HG02973 (cell line): Measurements from ENCODE around the gene BEAN1.

ENCODE experiments used
- ATAC-seq: cut with Tn5 transposase; IDR thresholded peaks from one replicate; pipeline ENCODE4 v1.9.1; 2021; ENCODE audit warnings: moderate library complexity; ENCODE audit not compliant: unreplicated experiment

BEAN1 gene

DNA sequence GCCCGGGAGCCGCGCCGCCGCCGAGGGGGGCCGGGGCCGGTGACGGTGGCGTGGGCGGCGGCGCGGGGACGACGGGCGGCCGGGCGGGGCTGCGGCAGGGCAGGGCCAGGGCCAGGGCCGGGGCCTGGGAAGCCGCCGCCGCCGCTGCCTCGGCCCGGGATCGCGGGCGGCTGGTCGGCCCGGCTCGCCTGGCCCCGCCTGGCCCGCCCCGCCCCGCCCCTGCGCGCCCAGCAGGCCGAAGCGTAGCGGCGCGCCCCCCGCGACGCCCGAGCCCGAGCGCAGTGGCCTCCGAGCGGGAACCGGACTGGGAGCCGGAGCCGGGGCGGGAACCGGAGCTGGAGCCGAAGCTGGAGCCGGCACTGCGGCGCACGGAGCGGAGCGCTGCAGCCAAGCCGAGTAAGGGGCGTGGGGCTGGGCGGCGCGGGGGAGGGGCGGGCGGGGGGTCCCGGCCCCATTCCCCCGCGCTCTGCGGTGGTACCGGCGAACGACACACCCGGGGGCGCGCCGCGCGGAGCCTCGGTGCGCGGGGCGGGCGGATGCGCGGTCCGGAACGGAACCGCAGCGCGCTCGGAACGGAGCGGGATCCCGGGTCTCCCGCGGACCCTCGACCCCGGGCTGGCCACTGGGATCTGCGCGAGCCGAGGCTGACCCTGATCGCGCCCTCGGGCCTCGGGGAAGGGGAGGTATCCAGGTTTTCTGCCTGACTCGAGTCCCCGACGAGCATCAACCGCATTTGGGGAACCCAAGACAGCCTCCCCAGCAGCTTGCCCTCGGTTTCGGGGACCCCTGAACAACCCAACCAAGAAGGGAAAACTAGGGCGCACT, at the start of gene BEAN1:
TSS of gene BEAN1 (plus strand) at position 260 of the 825 bp plus-strand sequence. CDS start 10,382 bp downstream, outside the sequence.
- ATAC-seq: no peak

GRCh38 chr16:66377324-66377723, 49.8 kb upstream of the BEAN1 start:
- no peak for ATAC-seq

- ATAC-seq: no peak
Measured at GRCh38 chr16:66378741-66379570, 48.1 kb upstream of the BEAN1 start.

DNA sequence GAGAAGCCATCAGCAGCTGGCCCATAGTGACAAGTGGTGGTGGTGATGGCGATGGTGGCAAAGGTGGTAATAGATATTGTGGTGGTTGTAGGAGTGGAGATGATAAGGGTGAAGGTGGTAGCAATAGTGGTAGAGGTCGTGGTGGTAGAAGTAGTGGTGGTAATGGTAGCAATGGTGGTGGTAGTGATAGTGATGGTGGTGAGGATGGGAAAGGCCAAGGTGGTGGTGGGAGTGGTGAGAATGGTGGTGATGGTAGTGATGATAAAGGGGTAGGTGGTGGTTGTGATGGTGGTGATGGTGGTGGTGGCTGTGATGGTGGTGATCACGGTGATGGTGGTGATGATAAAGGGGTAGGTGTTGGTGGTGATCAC, 47.5 kb upstream of the BEAN1 start:
- ATAC-seq: no peak

DNA sequence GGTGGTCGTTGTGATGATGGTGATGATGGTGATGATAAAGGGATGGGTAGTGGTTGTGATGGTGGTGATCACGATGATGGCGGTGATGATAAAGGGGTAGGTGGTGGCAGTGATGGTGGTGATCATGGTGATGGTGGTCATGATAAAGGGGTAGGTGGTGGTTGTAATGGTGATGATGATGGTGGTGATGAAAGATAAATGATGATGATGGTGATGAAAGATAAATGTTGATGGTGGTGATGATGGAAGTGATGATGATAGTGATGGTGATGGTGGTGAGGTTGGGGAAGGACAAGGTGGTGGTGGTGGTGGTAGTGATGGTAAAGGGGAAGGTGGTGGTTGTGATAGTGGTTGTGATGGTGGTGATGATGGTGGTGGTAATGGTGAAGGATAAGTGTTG, 46.7 kb upstream of the BEAN1 start:
- ATAC-seq: no peak

DNA sequence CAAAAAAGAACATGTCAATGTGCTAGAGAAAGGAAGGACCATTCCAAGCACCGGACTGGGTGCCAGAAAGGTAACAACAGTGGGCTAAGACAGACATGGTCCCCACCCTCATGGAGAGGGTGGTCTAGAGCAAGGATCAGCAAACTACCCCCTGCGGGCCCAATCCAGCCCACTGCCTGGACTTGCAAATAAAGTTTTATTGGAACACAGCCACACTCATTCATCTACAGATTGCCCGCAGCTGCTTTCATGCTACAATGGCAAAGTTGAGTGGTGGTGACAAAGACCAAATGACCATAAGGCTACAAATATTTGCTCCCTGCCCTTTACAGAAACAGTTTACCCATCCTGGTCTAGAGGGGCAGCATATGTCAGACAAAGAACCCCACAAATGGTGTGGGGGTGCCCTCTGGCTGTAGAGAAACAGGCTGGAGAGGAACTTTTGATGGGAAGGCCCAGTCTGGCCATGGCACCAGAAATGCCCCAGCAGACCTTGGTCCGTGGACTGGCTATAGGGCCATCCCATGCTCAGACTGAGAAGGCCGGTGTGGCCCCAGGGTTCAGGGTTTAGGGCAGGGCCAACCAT, 45.4 kb upstream of the BEAN1 start:
- ATAC-seq: no peak

DNA sequence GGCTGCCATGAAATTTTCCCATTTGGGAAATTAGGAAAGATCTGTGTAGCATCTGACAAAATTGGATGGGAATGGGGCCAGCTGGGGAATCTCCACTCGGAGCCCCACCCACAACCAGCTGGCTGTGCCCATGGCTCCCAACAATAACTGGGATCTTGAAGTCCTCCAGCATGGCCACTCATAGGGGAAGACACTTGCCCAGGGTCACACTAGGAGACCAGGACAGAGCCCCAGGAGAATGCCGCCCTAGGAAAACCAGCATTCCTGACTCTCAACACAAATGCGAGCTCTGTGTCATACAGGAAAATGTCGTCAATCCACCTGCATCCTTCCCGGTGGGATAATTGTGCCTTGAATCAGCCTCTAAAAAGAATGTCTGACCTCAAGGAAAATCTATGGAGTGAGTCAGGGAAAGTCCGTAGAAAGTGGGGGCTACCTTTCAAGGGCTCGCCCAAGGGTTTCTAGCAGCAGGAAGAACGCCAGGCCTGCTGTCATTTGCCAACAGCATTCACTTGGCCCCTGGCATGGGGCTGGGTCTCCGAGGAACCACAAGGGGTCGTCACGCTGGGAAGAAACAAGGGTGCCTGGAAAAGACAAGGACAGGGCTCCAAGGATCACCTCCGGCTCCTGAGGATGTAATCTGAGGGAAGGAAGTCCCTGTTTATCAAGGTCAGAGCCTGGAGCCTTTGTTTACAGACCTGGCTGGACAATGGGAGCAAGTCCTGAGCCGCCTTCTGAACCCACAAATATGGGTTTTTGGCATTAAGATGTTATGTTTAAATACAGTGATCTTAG, 44.7 kb upstream of the BEAN1 start:
- ATAC-seq: no peak

DNA sequence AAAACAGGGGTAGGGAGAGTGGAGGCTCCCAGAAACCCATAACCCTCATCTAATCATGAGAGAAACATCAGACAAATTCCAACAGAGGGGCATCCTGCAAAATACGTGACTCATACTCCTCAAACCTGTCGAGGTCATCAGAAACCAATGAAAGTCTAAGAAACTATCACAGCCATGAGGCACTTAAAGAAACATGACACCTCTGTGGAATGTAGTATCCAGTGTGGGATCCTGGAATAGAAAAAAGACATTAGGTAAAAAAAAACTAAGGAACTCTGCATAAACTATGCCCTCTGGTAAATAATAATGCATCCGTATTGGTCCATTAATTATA, 44.2 kb upstream of the BEAN1 start:
- ATAC-seq: no peak

DNA sequence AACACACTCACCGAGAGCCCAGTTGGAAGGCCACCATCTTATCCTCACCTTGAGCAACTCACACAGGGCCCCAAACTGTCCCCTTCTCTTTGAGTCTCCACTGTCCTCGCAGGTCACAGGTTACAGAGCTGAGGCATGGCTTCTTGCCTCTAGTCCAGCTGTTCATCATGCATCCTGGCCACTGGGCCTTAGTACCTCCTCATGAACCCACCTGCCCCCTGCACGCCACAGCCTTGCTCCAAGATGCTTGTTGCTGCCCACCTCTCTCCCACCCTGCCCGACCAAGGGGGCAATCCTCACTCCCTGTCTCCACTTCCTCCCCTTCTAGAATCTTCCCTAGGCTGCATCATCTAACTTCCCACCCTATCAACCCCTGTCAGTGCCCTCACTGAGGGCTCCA, 43.5 kb upstream of the BEAN1 start:
- no peak for ATAC-seq

- no peak for ATAC-seq
Measured at GRCh38 chr16:66385415-66385814, 41.7 kb upstream of the BEAN1 start.

- ATAC-seq: no peak
Measured at GRCh38 chr16:66386629-66387622, 40.2 kb upstream of the BEAN1 start.

GRCh38 chr16:66387817-66388332, 39.2 kb upstream of the BEAN1 start:
- no peak for ATAC-seq

DNA sequence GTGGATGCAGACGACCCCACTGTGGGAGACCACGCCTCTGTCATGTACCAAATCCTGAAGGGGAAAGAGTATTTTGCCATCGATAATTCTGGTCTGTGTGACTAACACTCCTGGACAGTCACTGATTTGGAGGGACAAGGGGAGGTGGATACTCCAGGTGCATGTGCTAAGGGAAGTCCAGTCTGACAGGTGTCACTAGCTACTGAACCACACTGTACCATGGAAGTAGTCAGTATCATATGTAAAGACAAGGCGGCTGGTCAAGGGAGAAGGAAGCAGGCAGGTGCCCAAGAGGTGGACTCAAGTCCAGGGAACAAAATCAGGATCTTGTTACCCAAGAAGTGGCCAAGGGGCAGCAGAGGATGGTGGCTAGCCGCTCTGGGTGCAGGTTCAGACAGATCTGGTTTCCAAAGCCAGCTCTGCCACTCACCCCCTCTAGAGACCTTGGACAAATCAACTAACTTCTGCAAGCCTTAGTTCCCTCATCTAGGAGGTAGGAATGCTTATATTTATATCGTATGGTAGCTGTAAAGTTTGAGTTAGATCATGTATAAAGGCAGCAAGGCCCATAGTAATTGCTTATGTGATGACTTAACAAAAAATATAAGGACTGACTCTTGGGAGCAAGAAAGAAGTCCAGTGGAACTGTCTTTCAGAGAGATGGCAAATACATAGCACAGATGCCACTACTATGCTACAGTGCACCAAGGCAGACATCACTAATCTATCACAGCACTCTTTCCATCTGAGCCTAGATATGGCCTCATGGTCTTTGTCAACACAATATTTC, 38.5 kb upstream of the BEAN1 start:
- no peak for ATAC-seq

GRCh38 chr16:66389256-66390176, 37.6 kb upstream of the BEAN1 start:
- no peak for ATAC-seq

GRCh38 chr16:66390346-66391108, 36.6 kb upstream of the BEAN1 start:
- no peak for ATAC-seq

- no peak for ATAC-seq
Measured at GRCh38 chr16:66391726-66392670, 35.1 kb upstream of the BEAN1 start.
